H9 (cell line): ENCODE results near the gene NUDCD2. TPM values are rescaled to one million over a fixed set of nuclear protein-coding genes. Genes with fewer than 3 reads are reported as not detected.
"Not testable (repeated sequence)": the region's sequence is repeated elsewhere in the genome, so short reads cannot be mapped to it uniquely, and the experiment has no call there.

Experiments used
- DNase-seq: peaks from one replicate; pipeline ENCODE4 v3.0.0-alpha.2; 2017
- H2AFZ ChIP-seq: one replicate; pipeline ENCODE4 v1.6.1; 2013; ENCODE audit warnings: mild to moderate bottlenecking, low read length, control low read depth, moderate library complexity
- H2AK5ac ChIP-seq: 2 replicates; pipeline ENCODE4 v1.6.1; 2013; ENCODE audit warnings: low read length, control low read depth, mixed read lengths; ENCODE audit not compliant: insufficient read length
- H2BK120ac ChIP-seq: one replicate; pipeline ENCODE4 v1.6.1; 2013; ENCODE audit warnings: low read depth, mild to moderate bottlenecking, low read length, control low read depth, inconsistent platforms; ENCODE audit not compliant: poor library complexity, severe bottlenecking
- H2BK12ac ChIP-seq: 2 replicates; pipeline ENCODE4 v1.6.1; 2013; ENCODE audit warnings: low read length, control low read depth, mixed read lengths, low read depth; ENCODE audit not compliant: insufficient read length
- H2BK15ac ChIP-seq: 2 replicates; pipeline ENCODE4 v1.6.1; 2013; ENCODE audit warnings: low read depth, low read length, control low read depth
- H2BK20ac ChIP-seq: one replicate; pipeline ENCODE4 v1.6.1; 2013; ENCODE audit warnings: low read depth, mild to moderate bottlenecking, low read length, control low read depth, inconsistent platforms; ENCODE audit not compliant: poor library complexity, severe bottlenecking
- H2BK5ac ChIP-seq: 2 replicates; pipeline ENCODE4 v1.6.1; 2013; ENCODE audit warnings: low read length, control low read depth, mixed read lengths; ENCODE audit not compliant: insufficient read length
- H3K14ac ChIP-seq: 2 replicates; pipeline ENCODE4 v1.6.1; 2013; ENCODE audit warnings: low read length, control low read depth; ENCODE audit not compliant: insufficient read depth
- H3K18ac ChIP-seq: 2 replicates; pipeline ENCODE4 v1.6.1; 2013; ENCODE audit warnings: low read depth, mild to moderate bottlenecking, mixed read lengths, low read length, control low read depth; ENCODE audit not compliant: insufficient read length
- H3K23ac ChIP-seq: 2 replicates; pipeline ENCODE4 v1.6.1; 2013; ENCODE audit warnings: low read length, control low read depth, mixed read lengths, low read depth; ENCODE audit not compliant: insufficient read length
- H3K23me2 ChIP-seq: 2 replicates; pipeline ENCODE4 v1.6.1; 2013; ENCODE audit warnings: low read depth, mild to moderate bottlenecking, mixed read lengths, low read length, control low read depth; ENCODE audit not compliant: insufficient read length, poor library complexity, severe bottlenecking
- H3K27ac ChIP-seq: 2 replicates; pipeline ENCODE4 v1.5.1; 2013; ENCODE audit warnings: low read length, control low read depth, mixed read lengths, low read depth; ENCODE audit not compliant: insufficient read length
- H3K27me3 ChIP-seq: 2 replicates; pipeline ENCODE4 v1.6.1; 2013; ENCODE audit warnings: low read length, control low read depth, inconsistent platforms; ENCODE audit not compliant: insufficient read depth
- H3K4ac ChIP-seq: 2 replicates; pipeline ENCODE4 v1.6.1; 2013; ENCODE audit warnings: low read depth, mild to moderate bottlenecking, control low read depth, inconsistent platforms, low read length, moderate library complexity
- H3K4me1 ChIP-seq: 2 replicates; pipeline ENCODE4 v1.6.1; 2013; ENCODE audit warnings: low read length, control low read depth, inconsistent platforms; ENCODE audit not compliant: insufficient read depth
- H3K4me2 ChIP-seq: 2 replicates; pipeline ENCODE4 v1.6.1; 2013; ENCODE audit warnings: low read length, control low read depth, mixed read lengths; ENCODE audit not compliant: insufficient read length, insufficient read depth
- H3K56ac ChIP-seq: 2 replicates; pipeline ENCODE4 v1.6.1; 2013; ENCODE audit warnings: low read depth, mild to moderate bottlenecking, mixed read lengths, low read length, control low read depth; ENCODE audit not compliant: insufficient read length
- H3K79me1 ChIP-seq: 2 replicates; pipeline ENCODE4 v1.6.1; 2013; ENCODE audit warnings: low read depth, mild to moderate bottlenecking, moderate library complexity, low read length, control low read depth, inconsistent platforms; ENCODE audit not compliant: insufficient read depth, poor library complexity, severe bottlenecking
- H3K79me2 ChIP-seq: 2 replicates; pipeline ENCODE4 v1.6.1; 2013; ENCODE audit warnings: low read length, control low read depth, inconsistent platforms; ENCODE audit not compliant: insufficient read depth
- H3K9ac ChIP-seq: 2 replicates; pipeline ENCODE4 v1.6.1; 2013; ENCODE audit warnings: low read length, control low read depth, mixed read lengths; ENCODE audit not compliant: insufficient read length; ENCODE audit errors: extremely low read depth
- H3K9me3 ChIP-seq: one replicate; pipeline ENCODE4 v1.6.1; 2013; ENCODE audit warnings: low read depth, low read length, inconsistent platforms; ENCODE audit not compliant: control insufficient read depth
- H3T11ph ChIP-seq: one replicate; pipeline ENCODE4 v1.6.1; 2013; ENCODE audit warnings: mild to moderate bottlenecking, low read length, control low read depth, inconsistent platforms
- H4K20me1 ChIP-seq: one replicate; pipeline ENCODE4 v1.6.1; 2013; ENCODE audit not compliant: control insufficient read depth, insufficient read length, insufficient read depth
- H4K5ac ChIP-seq: 2 replicates; pipeline ENCODE4 v1.6.1; 2013; ENCODE audit warnings: low read depth, mild to moderate bottlenecking, mixed read lengths, low read length, control low read depth; ENCODE audit not compliant: insufficient read length
- H4K8ac ChIP-seq: replicated peaks from 2 replicates; pipeline ENCODE4 v1.6.1; 2013; ENCODE audit warnings: low read length, control low read depth, mixed read lengths, low read depth; ENCODE audit not compliant: insufficient read length
- H4K91ac ChIP-seq: 2 replicates; pipeline ENCODE4 v1.6.1; 2013; ENCODE audit warnings: low read depth, mild to moderate bottlenecking, moderate library complexity, mixed read lengths, low read length, control low read depth; ENCODE audit not compliant: insufficient read length
- H3K27ac Mint-ChIP-seq, 3 experiments: 2 replicates in 2 of 3; 3 replicates in 1 of 3; pipeline ENCODE4 v1.8.0; 2020 to 2021; ENCODE audit warnings: mixed read lengths in 3 of 3, mild to moderate bottlenecking in 1 of 3, moderate library complexity in 1 of 3
- H3K27me3 Mint-ChIP-seq: 2 replicates; pipeline ENCODE4 v1.8.0; 2021; ENCODE audit warnings: low read depth, mild to moderate bottlenecking, moderate library complexity, mixed read lengths
- H3K36me3 Mint-ChIP-seq, 3 experiments: 2 replicates in 2 of 3; 3 replicates in 1 of 3; pipeline ENCODE4 v1.8.0; 2020 to 2021; ENCODE audit warnings: low read depth in 3 of 3, mixed read lengths in 3 of 3; ENCODE audit not compliant: insufficient read depth in 1 of 3
- H3K4me1 Mint-ChIP-seq, 2 experiments: 2 replicates each; pipeline ENCODE4 v1.8.0; 2020; ENCODE audit warnings: mixed read lengths in 2 of 2
- H3K4me3 Mint-ChIP-seq, 2 experiments: 2 replicates in 1 of 2; 3 replicates in 1 of 2; pipeline ENCODE4 v1.8.0; 2020 to 2021; ENCODE audit warnings: mild to moderate bottlenecking in 2 of 2, mixed read lengths in 2 of 2, moderate library complexity in 1 of 2
- H3K9me3 Mint-ChIP-seq, 2 experiments: 2 replicates in 1 of 2; 3 replicates in 1 of 2; pipeline ENCODE4 v1.8.0; 2020; ENCODE audit warnings: mild to moderate bottlenecking in 2 of 2, mixed read lengths in 2 of 2, moderate library complexity in 1 of 2
- CTCF ChIP-seq: fragments of 200-600 bp; sonication (generic); conservative IDR thresholded peaks from 3 replicates; pipeline ENCODE4 v1.8.0; 2021; ENCODE audit warnings: antibody characterized with exemption, mild to moderate bottlenecking
- WGBS: extraction: QIAGEN DNeasy Blood & Tissue Kit; methylation state at CpG from one replicate; pipeline ENCODE4 v1.1.7; 2013; ENCODE audit warnings: missing lambda C conversion rate, low lambda C conversion rate, mixed read lengths; ENCODE audit not compliant: insufficient read length; ENCODE audit errors: extremely low coverage; 5-methylcytosine and 5-hydroxymethylcytosine counted together
- total RNA-seq: library from RNA; stranded (reverse); gene quantifications from 2 replicates; pipeline ENCODE4 v1.2.1, GENCODE V29; 2021

NUDCD2 gene
- total RNA-seq, 1 experiment from 2014 or later = 42.2 TPM

- no peak for DNase-seq
- H3T11ph ChIP-seq = no peak overlapping the region
- H3K9me3 Mint-ChIP-seq = no peaks in the 10 kb centered on the region
Measured at GRCh38 chr5:163432544-163432943, 27.4 kb downstream of the NUDCD2 start.

GRCh38 chr5:163426128-163426527 lies 33.8 kb downstream of the NUDCD2 start:
- not testable (repeated sequence) for H3K27me3 ChIP-seq, H2BK12ac ChIP-seq, H2BK15ac ChIP-seq, H3K9me3 Mint-ChIP-seq, H3K9me3 ChIP-seq, H3K23ac ChIP-seq, H3K79me1 ChIP-seq, H4K8ac ChIP-seq, H3K23me2 ChIP-seq, H3K9ac ChIP-seq, H3K79me2 ChIP-seq, H2BK20ac ChIP-seq, DNase-seq, H3K4me1 ChIP-seq, H3K27me3 Mint-ChIP-seq, H3T11ph ChIP-seq, H3K56ac ChIP-seq, H3K4me2 ChIP-seq, H3K4me1 Mint-ChIP-seq, H3K4ac ChIP-seq, H4K20me1 ChIP-seq, H3K14ac ChIP-seq, H3K18ac ChIP-seq, H2BK120ac ChIP-seq, H3K27ac ChIP-seq, H2BK5ac ChIP-seq, H3K4me3 Mint-ChIP-seq, H2AK5ac ChIP-seq, H3K36me3 Mint-ChIP-seq, H4K91ac ChIP-seq, H4K5ac ChIP-seq, H3K27ac Mint-ChIP-seq, H2AFZ ChIP-seq
- no CpG with 5 or more reads among the region's 4 CpGs for WGBS

More at GRCh38 chr5:163432544-163432943, 27.4 kb downstream of the NUDCD2 start:
- peaks cover 23 to 31% of the 10 kb centered on the region in 2 experiments for H3K4me1 Mint-ChIP-seq
- Histone ChIP-seq H3K23me2 (peaks cover 4% of the 10 kb centered on the region), H2AK5ac (no peak overlapping the region), H3K4ac (no peak overlapping the region), H2AFZ (no peak overlapping the region), H3K4me2 (no peak overlapping the region), H4K20me1 (no peaks in the 10 kb centered on the region), H3K56ac (no peak overlapping the region), H3K9me3 (no peaks in the 10 kb centered on the region), H3K79me2 (no peaks in the 10 kb centered on the region), H2BK20ac (no peak overlapping the region), H2BK12ac (no peak overlapping the region), H4K8ac (no peak overlapping the region), H3K4me1 (0 out of 2 replicates have a peak, but pooled peaks cover 3% of the 10 kb centered on the region), H2BK15ac (no peak overlapping the region), H3K18ac (no peak overlapping the region), H4K5ac (no peak overlapping the region), H3K9ac (no peak overlapping the region), H3K23ac (no peak overlapping the region), H2BK5ac (no peak overlapping the region), H3K79me1 (no peaks in the 10 kb centered on the region), H2BK120ac (no peak overlapping the region), H3K27ac (no peak overlapping the region), H3K14ac (no peak overlapping the region), H4K91ac (no peak overlapping the region), H3K27me3 (no peaks in the 10 kb centered on the region)
- H3K4me3 Mint-ChIP-seq = no peak overlapping the region
- H3K27ac Mint-ChIP-seq = no peak overlapping the region
- no peak for TF ChIP-seq CTCF
- H3K36me3 Mint-ChIP-seq = peaks cover 0 to 5% (median 0%) of the 10 kb centered on the region in 3 experiments; a peak in 1 of 7 replicates
- no CpG with 5 or more reads among the region's 1 CpG for WGBS
- H3K27me3 Mint-ChIP-seq = no peaks in the 10 kb centered on the region
